ENCODE results near the gene SMAD1. TPM values are rescaled to one million over a fixed set of nuclear protein-coding genes. Genes with fewer than 3 reads are reported as not detected.

SMAD1 gene
- polyA plus RNA-seq, 5 donors, result 38.6 to 53.6 (median 52.0) TPM

DNA sequence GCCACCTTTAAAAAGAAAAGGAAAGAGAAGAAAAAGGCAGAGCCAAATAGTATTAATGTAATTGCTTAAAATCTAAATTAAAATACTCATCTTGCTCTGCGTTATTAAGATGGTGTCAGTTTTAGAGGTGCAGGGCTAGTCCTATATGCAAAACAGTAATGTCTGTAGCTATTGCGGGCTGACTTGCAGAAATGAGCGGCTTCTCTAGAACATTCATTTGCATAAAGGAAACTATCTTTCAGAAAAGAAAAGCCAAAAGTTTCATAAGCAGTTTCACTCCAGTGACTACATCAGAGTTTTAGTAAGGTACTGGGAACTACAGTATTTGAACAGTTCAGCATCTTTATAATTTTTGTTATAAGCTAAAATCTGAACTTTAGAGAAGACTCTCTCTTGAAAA is 6.0 kb downstream of the SMAD1 start:
- no peak for DNase-seq

DNA sequence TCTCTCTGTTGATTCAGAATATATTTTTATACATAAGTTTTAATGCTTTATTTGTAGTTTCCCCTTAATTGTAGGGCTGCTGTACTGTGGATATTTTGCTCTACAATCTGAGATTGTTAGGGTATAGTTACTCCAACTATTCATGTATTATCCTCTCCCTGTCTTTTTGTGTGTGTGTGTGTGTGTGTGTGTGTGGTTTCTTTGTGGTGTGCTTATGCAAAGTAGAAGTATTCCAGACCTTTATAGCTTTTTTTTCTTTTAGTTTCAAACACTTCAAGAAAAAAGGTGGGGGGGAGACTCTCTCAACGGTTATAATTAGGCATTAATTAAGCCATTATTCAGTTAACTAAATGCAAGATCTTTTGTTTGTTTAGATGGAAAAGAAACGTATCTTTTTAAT is 6.7 kb downstream of the SMAD1 start:
- DNase-seq, result no peak

DNA sequence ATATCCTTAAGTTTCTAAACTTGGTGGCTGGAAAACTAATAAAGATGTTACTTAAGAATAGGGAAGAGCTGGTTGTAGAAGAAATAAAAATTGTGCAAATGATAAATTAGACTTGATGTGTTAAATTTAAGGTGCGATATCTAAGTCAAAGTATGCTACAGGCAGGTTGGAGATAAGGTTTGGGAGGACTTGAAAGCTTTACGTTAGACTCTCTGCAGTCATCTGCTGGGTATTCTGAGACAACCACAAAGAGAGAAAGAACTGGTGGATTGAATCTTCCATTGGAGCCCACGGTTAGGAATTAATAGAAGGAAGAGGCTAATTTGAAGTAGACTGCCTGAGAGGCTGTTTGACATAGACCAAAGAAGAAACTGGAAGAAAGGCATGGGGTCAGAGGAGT is 7.9 kb downstream of the SMAD1 start:
- DNase-seq, result no peak

DNA sequence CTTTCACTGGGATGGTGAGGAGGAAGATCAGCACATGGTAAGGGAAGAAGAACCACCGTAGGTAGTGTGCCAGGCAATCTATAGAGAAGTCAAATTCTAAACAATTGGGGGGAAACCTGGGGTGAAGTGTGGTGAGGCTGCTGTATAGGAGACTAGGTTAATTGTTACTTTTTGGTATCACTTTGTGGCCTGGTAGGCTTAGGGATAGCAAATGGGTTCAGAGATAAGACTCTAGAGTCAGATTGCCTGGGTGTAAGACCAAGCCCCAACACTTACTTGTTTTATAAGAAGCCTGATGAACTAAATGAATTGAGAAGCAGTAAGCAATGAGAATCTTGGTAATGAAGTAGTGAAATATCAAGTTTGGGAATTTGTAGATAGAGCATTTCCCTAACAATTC is 8.7 kb downstream of the SMAD1 start:
- no peak for DNase-seq

DNA sequence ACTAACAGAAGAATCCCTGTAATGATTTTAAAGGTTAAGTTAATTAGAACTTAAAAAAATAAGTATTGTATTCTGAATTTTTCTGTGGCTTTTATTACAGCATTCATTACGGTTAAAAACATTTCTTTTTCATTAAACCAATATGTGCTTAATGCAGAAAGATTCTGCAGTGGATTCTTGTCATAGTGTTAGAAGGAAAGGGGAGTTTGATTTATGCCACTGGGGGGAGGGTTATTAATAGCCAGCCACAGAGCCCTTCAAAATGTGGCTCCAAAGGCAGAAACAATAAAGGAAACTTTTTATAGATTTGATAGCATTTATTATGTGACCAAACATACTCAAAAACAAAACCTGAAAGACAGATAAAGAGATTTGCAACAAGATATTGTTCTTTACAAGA is 9.1 kb downstream of the SMAD1 start:
- no peak for DNase-seq

DNA sequence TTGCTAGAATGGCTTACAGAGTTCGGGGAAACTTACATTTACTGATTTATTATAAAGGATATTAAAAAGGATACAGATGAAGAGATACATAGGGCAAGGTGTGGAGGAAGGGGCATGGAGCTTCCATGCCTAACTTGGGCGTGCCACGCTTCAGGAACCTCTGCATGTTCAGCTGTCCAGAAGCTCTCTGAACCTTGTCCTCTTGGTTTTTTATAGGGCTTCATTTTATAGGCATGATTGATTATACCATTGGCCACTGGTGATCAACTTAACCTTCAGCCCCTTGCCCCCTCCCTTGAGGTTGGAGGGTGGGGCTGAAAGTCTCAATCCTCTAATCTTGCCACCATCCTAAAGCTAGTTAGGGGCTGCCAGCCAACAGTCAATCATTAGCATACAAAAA is 10.7 kb downstream of the SMAD1 start:
- no peak for DNase-seq

DNA sequence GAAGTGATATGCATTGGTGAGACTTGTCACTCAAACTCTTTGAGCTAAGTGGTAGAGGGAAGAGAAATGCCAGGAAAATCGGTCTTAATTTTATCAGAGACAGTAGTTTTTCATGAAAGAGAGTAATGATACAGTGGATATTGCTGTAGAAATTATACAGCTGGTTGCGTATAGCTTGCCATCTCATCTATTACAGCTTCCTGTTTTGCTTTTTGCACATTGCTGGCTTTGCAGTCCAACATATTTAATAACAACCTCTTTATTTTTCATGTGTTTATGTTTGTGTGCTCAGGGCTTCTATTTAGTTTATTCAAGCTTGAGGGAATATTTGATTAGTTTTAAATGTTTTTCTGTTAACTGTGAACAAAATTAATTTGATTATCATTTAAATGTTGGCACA is 11.5 kb downstream of the SMAD1 start:
- peak; percentile 27 to 35 for DNase-seq

DNA sequence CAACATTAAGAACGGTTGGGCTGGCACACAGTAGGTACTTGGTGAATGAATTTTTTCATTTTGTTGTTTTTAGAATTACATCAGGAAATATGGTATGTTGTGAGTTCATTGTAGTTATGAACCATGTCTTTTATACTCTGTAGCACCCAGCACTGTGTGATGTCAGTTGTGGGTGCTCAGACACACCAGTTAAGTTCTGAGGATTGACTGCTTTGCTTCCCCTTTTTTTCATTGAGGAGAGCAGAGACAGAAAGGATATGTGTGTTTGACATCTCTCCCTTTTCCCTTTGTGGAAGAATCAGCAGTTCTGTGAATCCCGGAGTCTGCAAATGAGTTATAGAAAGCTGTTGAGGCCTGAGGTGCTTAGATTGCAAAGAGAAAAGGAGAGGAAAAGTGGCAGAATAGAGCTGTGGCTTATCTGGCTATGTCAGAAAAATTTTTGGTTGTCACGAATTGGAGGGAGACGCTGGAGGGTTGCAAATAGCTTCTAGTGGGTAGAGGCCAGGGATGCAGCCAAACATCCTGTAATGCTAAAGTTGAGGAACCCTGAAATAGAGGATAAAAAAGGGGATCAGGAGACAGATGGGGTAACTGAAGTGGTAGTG is 13.1 kb downstream of the SMAD1 start:
- no peak for DNase-seq

DNA sequence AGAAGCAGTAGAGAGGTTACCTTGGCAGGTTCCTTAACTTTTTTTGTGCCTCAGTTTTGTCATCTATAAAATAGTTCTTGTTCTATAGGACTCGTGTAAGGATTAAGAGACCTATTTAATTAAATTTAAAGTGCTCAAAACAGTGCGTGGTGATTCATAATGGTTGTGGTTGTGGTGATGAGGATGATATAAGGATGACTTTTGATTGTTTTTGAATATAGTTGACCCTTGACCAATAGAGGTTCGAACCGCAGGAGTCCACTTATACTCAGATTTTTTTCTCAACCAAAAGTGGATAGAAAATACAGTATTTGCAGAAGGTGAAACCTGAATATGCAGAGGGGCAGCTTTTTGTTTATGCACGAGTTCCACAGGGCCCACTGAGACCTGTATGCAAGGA is 14.6 kb downstream of the SMAD1 start:
- no peak for DNase-seq

DNA sequence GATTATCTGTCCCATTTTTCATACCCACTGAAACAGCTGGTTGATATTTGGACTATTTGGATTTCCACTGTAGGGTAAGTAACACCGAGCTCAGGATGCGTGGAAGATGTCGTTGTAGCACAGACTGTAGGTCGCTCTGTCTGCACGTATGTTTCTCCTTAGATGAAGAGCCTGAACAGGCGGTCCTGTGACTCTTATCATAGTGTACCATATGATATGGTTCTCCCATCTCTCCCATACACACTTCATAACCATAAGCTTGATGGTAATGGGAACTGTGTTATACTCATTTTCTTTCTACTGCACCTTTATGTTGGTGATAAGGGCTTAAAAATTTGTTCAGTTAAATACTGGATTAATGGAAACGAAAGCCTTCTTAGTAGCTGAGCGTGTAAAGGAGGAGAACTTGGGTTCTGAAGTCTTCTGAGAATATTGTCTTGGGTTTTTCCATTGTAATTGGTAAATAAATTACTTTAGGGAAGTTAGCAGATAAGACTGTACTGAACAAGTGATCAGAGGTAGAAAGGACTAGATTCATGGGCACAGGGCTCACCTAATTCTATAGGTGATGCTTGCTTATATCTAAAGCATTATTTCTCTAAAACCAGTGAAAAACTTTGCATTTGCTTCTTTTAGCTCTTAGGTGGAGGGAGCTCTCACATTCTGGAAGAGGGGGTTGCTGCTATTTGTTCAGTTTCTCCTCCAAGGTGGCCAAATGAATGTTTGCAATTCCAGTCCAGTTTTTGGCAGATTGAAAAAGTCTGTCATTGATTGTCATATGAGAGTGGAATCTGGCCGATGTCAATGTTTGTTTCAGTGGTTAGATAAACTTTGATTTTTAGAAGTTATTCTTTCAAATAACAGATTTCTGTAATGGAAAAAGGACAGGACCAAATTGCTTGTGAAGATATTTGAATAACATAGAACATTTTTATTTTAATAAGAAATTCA is 15.8 kb downstream of the SMAD1 start:
- no peak for DNase-seq

DNA sequence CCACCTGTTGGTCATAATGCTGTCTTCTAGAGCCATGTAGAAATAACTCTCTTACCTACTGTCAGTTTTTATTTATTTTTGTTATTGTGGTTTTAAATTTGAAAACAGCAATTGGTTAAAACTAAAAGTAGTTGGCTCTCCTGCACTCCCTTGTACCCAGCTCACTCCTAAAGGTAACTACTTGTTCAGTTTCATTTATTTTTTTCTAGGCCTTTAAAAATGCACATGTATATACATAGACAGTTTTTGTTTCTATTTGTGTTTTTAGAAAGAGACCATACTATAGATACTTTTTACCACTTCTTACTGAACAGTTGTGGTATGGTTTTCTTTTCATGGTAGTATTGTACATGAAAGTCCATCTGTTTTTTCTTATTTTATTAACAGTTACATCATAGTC is 16.8 kb downstream of the SMAD1 start:
- DNase-seq, result no peak

DNA sequence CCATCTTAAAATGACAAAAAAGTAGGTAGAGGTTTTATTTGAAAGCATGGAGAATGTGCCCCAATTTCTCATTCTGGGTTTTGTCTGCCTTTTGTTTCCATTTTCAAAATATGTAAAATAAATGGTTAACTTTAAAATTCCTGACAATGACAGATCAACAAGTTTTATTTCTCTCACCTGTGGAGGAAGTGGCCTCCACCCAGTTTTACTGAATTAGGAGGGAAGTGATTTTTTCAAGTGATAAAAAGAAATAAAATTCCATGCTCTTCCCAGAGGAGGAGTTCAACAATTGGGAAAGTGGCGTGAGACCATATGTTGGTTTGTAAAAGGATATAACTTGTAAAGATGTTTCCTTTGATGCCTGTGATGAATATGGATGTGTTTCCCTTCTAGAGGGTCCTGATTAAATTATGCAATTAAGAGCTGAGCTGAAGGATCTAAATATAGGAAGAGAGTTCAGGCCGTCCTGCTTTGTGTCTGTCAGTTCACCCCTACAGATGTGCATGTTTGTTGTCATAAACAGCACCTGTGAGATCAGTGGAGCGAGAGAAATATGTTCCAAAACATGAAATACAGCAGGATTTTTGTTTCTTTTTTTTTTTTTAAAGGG is 19.5 kb downstream of the SMAD1 start:
- no peak for DNase-seq

DNA sequence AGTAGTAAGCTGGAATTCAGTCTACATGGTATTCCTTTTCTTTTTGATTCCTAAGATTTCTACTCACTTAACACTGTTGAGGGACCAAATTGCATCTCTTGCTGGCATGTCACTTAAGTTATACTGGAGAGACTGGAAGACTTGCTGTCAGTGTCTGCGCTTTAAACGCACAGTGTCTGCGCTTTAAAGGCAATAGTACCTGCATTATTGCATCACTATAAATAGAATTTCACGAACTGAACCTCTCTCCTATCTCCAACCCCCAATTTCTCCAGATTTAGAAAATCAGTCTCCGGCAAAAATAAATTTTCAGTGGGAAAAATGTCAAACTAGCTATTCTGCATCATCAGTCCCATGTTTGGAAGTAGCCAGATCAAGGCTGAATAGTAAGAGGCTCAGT is 21.2 kb downstream of the SMAD1 start:
- no peak for DNase-seq

DNA sequence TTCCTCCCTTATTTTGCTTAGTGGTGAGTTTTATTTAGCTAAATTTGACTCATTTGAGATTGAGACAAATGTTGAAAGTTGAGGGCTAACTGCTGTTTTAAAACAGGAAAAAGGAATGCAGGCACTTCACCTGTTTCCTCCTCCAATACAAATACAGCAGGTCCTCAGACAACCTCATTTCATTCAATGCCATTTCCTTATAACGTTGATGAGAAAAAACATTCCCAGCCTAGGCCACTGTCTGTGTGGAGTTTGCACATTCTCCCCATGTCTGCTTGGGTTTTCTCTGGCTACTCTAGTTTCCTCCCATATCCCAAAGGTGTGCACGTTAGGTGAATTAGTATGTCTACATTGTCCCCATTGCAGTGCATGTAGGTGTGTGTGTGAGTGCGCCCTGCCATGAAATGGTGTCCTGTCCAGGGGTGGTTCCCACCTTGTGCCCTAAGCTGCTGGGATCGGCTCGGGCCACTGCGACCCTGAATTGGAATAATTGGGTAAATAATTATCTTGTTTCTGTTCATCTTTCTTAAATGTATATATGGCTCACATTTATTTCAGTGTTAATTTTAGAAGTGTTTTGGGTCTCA is 21.9 kb downstream of the SMAD1 start:
- DNase-seq, result no peak

DNA sequence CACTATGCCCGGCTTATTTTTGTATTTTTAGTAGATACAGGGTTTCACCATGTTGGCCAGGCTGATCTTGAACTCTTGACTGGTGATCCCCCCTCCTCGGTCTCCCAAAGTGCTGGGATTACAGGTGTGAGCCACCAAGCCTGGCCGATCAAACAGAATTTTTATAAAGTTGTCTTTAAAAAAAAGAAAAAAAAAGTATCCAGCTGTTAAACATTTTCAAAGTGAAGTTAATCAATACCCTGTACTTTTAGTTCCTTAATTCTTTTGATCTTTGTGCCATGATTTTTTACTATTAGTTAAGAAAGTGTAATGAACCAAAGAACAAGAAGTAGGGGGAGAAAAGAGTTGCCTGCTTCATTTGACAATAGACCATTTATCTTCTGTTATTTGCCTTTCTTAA is 24.3 kb downstream of the SMAD1 start:
- DNase-seq, result no peak

DNA sequence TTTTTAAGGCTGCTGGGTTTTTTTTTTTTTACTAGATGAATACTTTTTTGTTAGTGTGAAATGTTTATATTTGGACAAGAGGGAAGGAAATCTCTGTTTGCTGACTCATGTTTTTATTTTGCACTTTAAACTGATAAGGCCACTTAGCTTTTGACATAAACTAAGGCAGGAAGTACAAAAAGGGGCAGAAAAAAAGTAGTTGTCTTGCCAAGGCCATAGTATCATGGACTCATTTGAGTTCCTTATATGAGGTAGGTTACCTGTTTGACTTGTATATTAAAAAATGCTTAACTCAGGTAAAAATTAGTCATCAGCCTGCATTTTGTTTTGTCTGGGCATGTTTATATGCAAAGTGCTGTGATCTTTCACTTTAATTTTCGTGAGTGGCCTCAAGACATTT is 26.0 kb downstream of the SMAD1 start:
- DNase-seq, result no peak

DNA sequence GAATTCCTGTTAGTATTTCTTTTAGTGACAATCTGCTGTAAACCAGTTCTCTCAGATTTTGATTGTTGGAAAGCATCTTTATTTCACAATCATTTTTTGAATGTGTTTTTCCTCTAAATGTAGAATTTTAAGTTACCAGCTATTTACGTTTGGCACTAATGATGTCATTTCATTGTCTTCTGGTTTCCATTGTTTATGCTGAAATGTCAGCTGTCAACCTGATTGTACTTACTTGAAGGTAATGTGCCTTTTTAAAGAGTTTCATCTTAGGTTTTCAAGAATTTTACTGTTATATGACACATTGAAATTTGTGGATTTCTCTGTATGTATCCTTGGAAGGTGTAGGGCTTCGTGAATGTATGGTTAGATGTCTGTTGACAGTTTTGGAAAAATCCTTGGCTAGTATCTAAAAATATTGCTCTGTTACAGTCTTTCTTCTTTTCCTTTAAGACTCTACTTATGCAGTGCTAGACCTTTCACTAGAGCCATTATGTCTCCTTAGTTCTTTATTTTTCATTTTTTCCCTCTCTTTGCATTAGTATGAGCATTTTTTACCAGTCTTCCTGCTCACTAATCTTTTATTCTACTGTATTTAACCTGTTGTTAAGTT is 30.4 kb downstream of the SMAD1 start:
- DNase-seq, result no peak

DNA sequence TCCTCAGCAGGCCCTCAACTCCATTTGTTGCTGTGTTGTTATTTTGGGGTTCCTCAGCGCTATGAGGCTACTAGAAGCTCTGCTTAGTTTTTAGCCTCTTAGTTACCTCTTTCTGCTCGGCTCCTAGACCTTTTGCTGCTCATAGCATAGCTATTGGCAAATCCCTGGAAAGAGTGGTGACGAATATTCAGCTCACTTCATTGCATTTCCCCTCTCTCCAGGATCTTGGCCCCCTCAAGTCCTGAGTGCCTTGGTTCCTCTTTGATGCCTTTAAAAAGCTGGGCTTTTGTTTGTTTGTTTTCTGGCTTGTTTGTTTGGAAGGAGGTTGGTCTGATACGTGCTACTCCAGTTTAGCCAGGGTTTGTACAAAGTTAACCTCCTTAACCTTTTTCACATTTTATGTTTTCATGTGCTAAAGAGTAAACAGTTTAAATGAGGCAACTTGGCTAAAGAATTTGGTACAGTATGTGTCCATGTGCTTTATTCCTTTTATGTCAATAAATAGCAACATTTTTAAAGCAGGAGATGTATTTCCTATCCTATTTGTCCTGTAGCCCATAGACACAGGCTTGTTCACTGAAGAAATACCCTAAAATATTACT is 31.5 kb downstream of the SMAD1 start:
- no peak for DNase-seq

DNA sequence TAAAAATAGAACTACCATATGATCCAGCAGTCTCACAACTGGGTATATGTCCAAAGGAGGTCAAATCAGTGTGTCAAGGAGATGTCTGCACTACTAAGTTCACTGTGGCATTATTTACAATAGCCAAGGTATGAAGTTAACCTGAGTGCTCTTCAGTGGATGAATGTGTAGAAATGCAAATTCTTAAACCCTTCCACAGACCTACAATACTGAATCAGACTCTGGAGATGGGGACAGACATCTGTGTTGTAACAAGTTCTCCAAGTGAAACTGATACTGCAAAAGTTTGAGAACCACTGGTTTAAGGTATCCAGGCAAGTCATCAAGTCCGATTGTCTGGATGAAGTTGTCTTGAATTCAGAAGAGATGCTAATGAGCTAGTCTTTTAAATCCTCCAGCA is 38.5 kb downstream of the SMAD1 start:
- DNase-seq, result no peak

DNA sequence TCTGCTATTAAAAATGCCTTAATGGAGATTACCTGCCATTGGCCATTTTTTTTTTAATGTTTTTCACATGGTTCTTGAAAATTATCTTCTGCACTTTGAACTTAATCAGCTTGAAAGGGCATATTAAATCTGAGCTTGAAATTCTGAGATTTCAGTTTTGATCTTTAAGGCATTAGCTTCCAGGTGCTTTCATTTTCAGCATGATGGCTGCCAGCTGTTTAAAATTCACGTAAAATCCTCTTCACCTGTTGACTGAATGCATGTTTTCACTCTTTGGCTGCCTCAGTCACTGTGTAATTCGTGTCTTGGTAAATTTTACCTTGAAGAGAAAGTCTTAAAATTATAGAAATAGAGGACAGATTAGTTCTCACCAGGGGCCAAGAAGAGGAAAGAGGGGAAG is 39.6 kb downstream of the SMAD1 start:
- DNase-seq, result no peak

DNA sequence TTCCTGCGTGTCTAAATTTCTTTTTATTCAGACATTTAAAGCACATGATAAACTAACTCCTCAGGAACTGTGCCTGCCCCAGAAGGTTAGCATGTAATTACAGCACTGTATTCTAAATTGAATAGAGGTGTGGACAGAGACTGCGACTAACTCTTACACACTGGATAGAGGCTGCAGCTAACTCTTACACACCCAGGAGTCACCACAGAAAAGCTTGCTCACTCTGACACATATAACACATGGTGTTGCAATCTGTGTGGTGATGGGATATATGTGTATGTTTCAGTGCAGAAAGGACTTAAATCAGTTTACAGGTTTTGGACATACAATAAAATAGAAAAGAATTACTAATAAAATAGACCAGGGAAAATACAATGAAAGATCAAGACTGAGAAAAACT is 41.5 kb downstream of the SMAD1 start:
- DNase-seq, result no peak

DNA sequence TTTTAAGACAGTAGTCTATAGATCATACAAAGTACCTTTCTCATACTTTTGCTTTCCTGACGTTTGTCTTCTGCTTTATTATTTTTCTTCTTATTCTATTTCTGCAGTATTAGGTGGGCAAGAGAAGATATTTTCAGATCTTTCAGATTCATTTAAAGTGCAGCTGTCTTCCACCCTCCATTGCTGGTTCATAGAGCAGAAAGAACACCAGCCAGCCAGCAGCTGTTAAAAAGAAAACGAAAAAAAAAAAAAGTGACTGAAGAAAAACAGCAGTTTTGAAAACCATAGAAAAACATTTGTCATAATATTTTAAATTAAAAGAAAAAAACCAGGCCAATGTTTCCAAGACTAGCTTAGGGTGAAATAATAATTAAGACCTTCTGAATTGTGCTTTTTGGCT is 42.9 kb downstream of the SMAD1 start:
- no peak for DNase-seq

Measured in right lung (tissue), 5 donors.